HG03442 (cell line): Measurements from ENCODE around the gene KRT85.
"Not testable (repeated sequence)": the region's sequence is repeated elsewhere in the genome, so short reads cannot be mapped to it uniquely, and the experiment has no call there.

Experiments used
- ATAC-seq: cut with Tn5 transposase; IDR thresholded peaks from one replicate; pipeline ENCODE4 v1.9.1; 2021; ENCODE audit warnings: mild to moderate bottlenecking, moderate library complexity; ENCODE audit not compliant: unreplicated experiment

The KRT85 gene

GRCh38 chr12:52366738-52367485 lies at the start of gene KRT85:
KRT85 (minus strand) TSS chr12:52367481; CDS start chr12:52367405, 76 bp downstream.
- no peak for ATAC-seq

GRCh38 chr12:52416795-52417194 lies 49.5 kb upstream of the KRT85 start:
- ATAC-seq: no peak

GRCh38 chr12:52415870-52416750 lies 48.8 kb upstream of the KRT85 start:
- ATAC-seq: no peak

- no peak for ATAC-seq
These were observed 47.7 kb upstream of the KRT85 start for GRCh38 chr12:52414936-52415335.

- no peak for ATAC-seq
These were observed 46.6 kb upstream of the KRT85 start for GRCh38 chr12:52413782-52414345.

- no peak for ATAC-seq
These were observed 45.9 kb upstream of the KRT85 start for GRCh38 chr12:52413202-52413601.

- ATAC-seq: no peak
These were observed 44.5 kb upstream of the KRT85 start for GRCh38 chr12:52411815-52412214.

GRCh38 chr12:52410589-52411248 lies 43.4 kb upstream of the KRT85 start:
- ATAC-seq: not testable (repeated sequence)

GRCh38 chr12:52407918-52408317 lies 40.6 kb upstream of the KRT85 start:
- ATAC-seq: no peak

GRCh38 chr12:52405922-52406385 lies 38.7 kb upstream of the KRT85 start, which contains the start of gene KRT82:
KRT82 (minus strand) TSS chr12:52406335; CDS start chr12:52406277, 58 bp downstream.
- ATAC-seq: no peak

GRCh38 chr12:52404951-52405350 lies 37.7 kb upstream of the KRT85 start:
- ATAC-seq: no peak

- ATAC-seq: no peak
These were observed 36.3 kb upstream of the KRT85 start for GRCh38 chr12:52403561-52403960.

GRCh38 chr12:52402873-52403540 lies 35.7 kb upstream of the KRT85 start:
- ATAC-seq: no peak

GRCh38 chr12:52402377-52402776 lies 35.1 kb upstream of the KRT85 start:
- no peak for ATAC-seq

- ATAC-seq: no peak
These were observed 34.6 kb upstream of the KRT85 start for GRCh38 chr12:52401926-52402325.

- no peak for ATAC-seq
These were observed 34.2 kb upstream of the KRT85 start for GRCh38 chr12:52401526-52401925.

- no peak for ATAC-seq
These were observed 33.6 kb upstream of the KRT85 start for GRCh38 chr12:52400906-52401305.

- no peak for ATAC-seq
These were observed 32.5 kb upstream of the KRT85 start for GRCh38 chr12:52399756-52400155.

- no peak for ATAC-seq
These were observed 30.9 kb upstream of the KRT85 start for GRCh38 chr12:52398176-52398575.

- ATAC-seq: no peak
These were observed 29.4 kb upstream of the KRT85 start for GRCh38 chr12:52396656-52397055.
